Keratinocyte (primary cell): Measurements from ENCODE around the gene SPECC1L. TPM values are rescaled to one million over a fixed set of nuclear protein-coding genes. Genes with fewer than 3 reads are reported as not detected.

Experiments used
- DNase-seq: peaks from one replicate; pipeline ENCODE4 v3.0.0-alpha.2; 2011; ENCODE audit warnings: low read depth, missing footprints, low spot score
- FAIRE-seq: peaks from 2 replicates; lab custom pipeline; 2011; peaks lifted over from hg19 to GRCh38; lab: Jason Lieb, UNC
- H2AFZ ChIP-seq: 2 replicates; pipeline ENCODE4 v1.6.0; 2012; ENCODE audit warnings: low read length, control low read depth, inconsistent platforms; ENCODE audit not compliant: control insufficient read depth
- H3K27ac ChIP-seq: 2 replicates; pipeline ENCODE4 v1.5.1; 2011; ENCODE audit warnings: low read length; ENCODE audit not compliant: control insufficient read depth, insufficient read depth
- H3K27me3 ChIP-seq: 3 replicates; pipeline ENCODE4 v1.6.0; 2011; ENCODE audit warnings: low read length; ENCODE audit not compliant: control insufficient read depth, insufficient read depth; ENCODE audit errors: extremely low read depth
- H3K36me3 ChIP-seq, 2 experiments: 2 replicates in 1 of 2; 3 replicates in 1 of 2; pipeline ENCODE4 v1.5.1; 2011; ENCODE audit warnings: low read length in 2 of 2, mild to moderate bottlenecking in 1 of 2; ENCODE audit not compliant: control insufficient read depth in 2 of 2, insufficient read depth in 2 of 2; ENCODE audit errors: extremely low read depth in 1 of 2
- H3K4me1 ChIP-seq: 3 replicates; pipeline ENCODE4 v1.5.1; 2011; ENCODE audit warnings: low read length; ENCODE audit not compliant: control insufficient read depth, insufficient read depth; ENCODE audit errors: extremely low read depth
- H3K4me2 ChIP-seq: 3 replicates; pipeline ENCODE4 v1.6.0; 2011; ENCODE audit warnings: low read depth, low read length; ENCODE audit not compliant: control insufficient read depth, insufficient read depth; ENCODE audit errors: extremely low read depth
- H3K4me3 ChIP-seq, 3 experiments: fragments of 200-600 bp in 1 of 3; sonication (generic) in 1 of 3; 2 replicates in 2 of 3; 3 replicates in 1 of 3; pipeline ENCODE4 v1.5.1; 2011 to 2016; ENCODE audit warnings: low read length in 3 of 3, mild to moderate bottlenecking in 3 of 3, control low read depth in 2 of 3, inconsistent platforms in 1 of 3, low read depth in 1 of 3, mixed read lengths in 1 of 3, mixed run types in 1 of 3, moderate library complexity in 1 of 3; ENCODE audit not compliant: control insufficient read depth in 2 of 3, insufficient read depth in 2 of 3; ENCODE audit errors: extremely low read depth in 1 of 3
- H3K79me2 ChIP-seq: 2 replicates; pipeline ENCODE4 v1.6.0; 2012; ENCODE audit warnings: low read length; ENCODE audit not compliant: control insufficient read depth, insufficient read depth
- H3K9ac ChIP-seq: 3 replicates; pipeline ENCODE4 v1.6.0; 2011; ENCODE audit warnings: low read length; ENCODE audit not compliant: control insufficient read depth, insufficient read depth; ENCODE audit errors: extremely low read depth
- H3K9me1 ChIP-seq: 3 replicates; pipeline ENCODE4 v1.6.0; 2011; ENCODE audit warnings: low read length; ENCODE audit not compliant: control insufficient read depth, insufficient read depth; ENCODE audit errors: extremely low read depth
- H3K9me3 ChIP-seq: 2 replicates; pipeline ENCODE4 v1.5.1; 2012; ENCODE audit warnings: low read depth, low read length; ENCODE audit not compliant: control insufficient read depth
- H4K20me1 ChIP-seq: 3 replicates; pipeline ENCODE4 v1.6.0; 2011; ENCODE audit warnings: low read length; ENCODE audit not compliant: control insufficient read depth, insufficient read depth; ENCODE audit errors: extremely low read depth
- CTCF ChIP-seq, 3 experiments: IDR thresholded peaks in 1 of 3; conservative IDR thresholded peaks in 1 of 3; optimal IDR thresholded peaks in 1 of 3; 2 replicates in 2 of 3; 3 replicates in 1 of 3; pipeline versions ENCODE3 to v1.5.1; 2011; ENCODE audit warnings: low read length in 3 of 3, mild to moderate bottlenecking in 3 of 3, moderate library complexity in 2 of 3, control low read depth in 1 of 3, inconsistent platforms in 1 of 3; ENCODE audit not compliant: insufficient read depth in 2 of 3; ENCODE audit errors: extremely low read depth in 1 of 3
- EZH2 ChIP-seq: IDR thresholded peaks from one replicate; pipeline ENCODE4 v1.6.1; 2012; ENCODE audit warnings: inconsistent platforms, mild to moderate bottlenecking, low read length, moderate library complexity
- dilution Hi-C: fragments of 300-500 bp; cut with MboI; formaldehyde crosslinking; loops from one replicate; pipeline ENCODE4 v1.7.0; 2020; ENCODE audit warnings: low sequenced_read_pairs; ENCODE audit not compliant: extremely low pct_ligation_motif_present
- polyA plus RNA-seq, 5 experiments: library from polyadenylated mRNA; depleted of rRNA in 3 of 5; stranded (reverse) in 3 of 5; stranded (forward) in 1 of 5; unstranded in 1 of 5; fragments of >200 nt; gene quantifications; 1 replicate in 1 of 5; 2 replicates in 3 of 5; 3 replicates in 1 of 5; pipeline versions ENCODE4 v1.2.1 to v1.2.3, GENCODE V29; 2011 to 2012; ENCODE audit warnings: missing spikeins in 2 of 5, low read depth in 1 of 5, low replicate concordance in 1 of 5

The SPECC1L gene
- polyA plus RNA-seq, 1 donor (not counting 4 experiments of a cell fraction or from before 2014, with no cell fraction given) = 19.3 TPM

DNA sequence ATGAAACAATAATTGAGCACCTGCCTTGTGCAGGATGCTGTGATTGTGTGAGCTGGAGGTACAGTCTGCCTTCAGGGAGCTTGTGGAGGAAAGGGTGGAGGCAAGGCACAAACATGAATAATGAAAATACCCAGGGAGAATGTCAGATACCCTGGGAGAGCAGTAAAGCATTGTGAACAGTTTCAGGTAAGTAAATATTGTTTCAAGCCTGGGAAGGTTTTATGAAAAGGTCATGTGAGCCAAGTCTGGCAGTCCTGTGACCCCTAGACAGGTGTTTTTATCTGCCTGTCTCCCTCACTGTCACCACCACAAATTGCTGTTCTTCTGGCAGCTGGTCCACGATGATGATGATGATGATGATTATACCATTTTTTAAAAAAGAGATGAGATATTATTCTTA is 32.0 kb downstream of the SPECC1L start:
- Histone ChIP-seq H4K20me1 (peaks cover 17% of the 10 kb centered on the region), H3K9ac (no peak overlapping the region), H3K4me3 (no peak overlapping the region), H3K4me2 (no peak overlapping the region), H3K9me1 (peaks cover 2% of the 10 kb centered on the region), H3K27me3 (no peaks in the 10 kb centered on the region), H3K79me2 (peaks cover 34% of the 10 kb centered on the region), H2AFZ (no peak overlapping the region), H3K9me3 (no peaks in the 10 kb centered on the region), H3K4me1 (peaks cover 25% of the 10 kb centered on the region), H3K27ac (no peak overlapping the region), H3K36me3 (peaks cover 1 to 8% of the 10 kb centered on the region in 2 experiments)
- DNase-seq (no peak), FAIRE-seq (no peak)
- dilution Hi-C loops = no loop called here
- TF ChIP-seq EZH2 = no peak
- TF ChIP-seq CTCF (optimal IDR thresholded peaks at IDR 0.05 in 1 of 3, IDR thresholded peaks at IDR 0.05 in 1 of 3, conservative IDR thresholded peaks at IDR 0.05 in 1 of 3; ENCODE audit: extremely low read depth in 1 of 3, insufficient read depth in 2 of 3, low read length in 3 of 3) = no peak

GRCh38 chr22:24303007-24303406 is 32.4 kb downstream of the SPECC1L start:
- dilution Hi-C loops = no loop called here
- no peak for TF ChIP-seq EZH2
- TF ChIP-seq CTCF (optimal IDR thresholded peaks at IDR 0.05 in 1 of 3, IDR thresholded peaks at IDR 0.05 in 1 of 3, conservative IDR thresholded peaks at IDR 0.05 in 1 of 3; ENCODE audit: extremely low read depth in 1 of 3, insufficient read depth in 2 of 3, low read length in 3 of 3) = no peak
- FAIRE-seq (peak; percentile 36), DNase-seq (no peak)
- H3K27ac ChIP-seq = peak overlapping the region; percentile 28
- H4K20me1 ChIP-seq = peaks cover 17% of the 10 kb centered on the region
- H3K27me3 ChIP-seq = no peaks in the 10 kb centered on the region
- H3K4me3 ChIP-seq = no peak overlapping the region
- H2AFZ ChIP-seq = no peak overlapping the region
- peaks cover 1 to 8% of the 10 kb centered on the region in 2 experiments for H3K36me3 ChIP-seq
- peaks cover 33% of the 10 kb centered on the region for H3K79me2 ChIP-seq
- peaks cover 25% of the 10 kb centered on the region for H3K4me1 ChIP-seq
- no peaks in the 10 kb centered on the region for H3K9me3 ChIP-seq
- H3K9ac ChIP-seq = no peak overlapping the region
- H3K4me2 ChIP-seq = peak overlapping the region; percentile 17
- peaks cover 2% of the 10 kb centered on the region for H3K9me1 ChIP-seq
